K562 (cell line): ENCODE measurements around the gene RTL10. TPM values are rescaled to one million over a fixed set of nuclear protein-coding genes. Genes with fewer than 3 reads are reported as not detected.

ENCODE experiments used
- ATAC-seq: fragments of 200-7000 bp; cut with Tn5 transposase; 3 replicates; pipeline ENCODE4 v1.9.1; 2020; ENCODE audit warnings: moderate library complexity
- BruUV-seq: library from RNA; stranded (reverse); fragments of 400-500 nt; replicated peaks from 2 replicates; lab custom pipeline; 2021; lab: Mats Ljungman, UMichigan
- CTCF ChIA-PET: fragments of 300-600 bp; formaldehyde crosslinking; extraction: SDS; loops from one replicate; lab custom pipeline; 2021; ENCODE audit warnings: low intra/inter-chr PET ratio; lab: Yijun Ruan, JAX
- POLR2A ChIA-PET: fragments of 300-600, 350-650 bp; sonication (Branson Sonifier 250); formaldehyde crosslinking; extraction: SDS; loops from one replicate; lab custom pipeline; 2021; ENCODE audit warnings: antibody characterized with exemption, inconsistent platforms; lab: Yijun Ruan, JAX
- DNase-seq, 4 experiments: peaks; one replicate each; pipeline versions ENCODE4 v3.0.0 to v3.0.0-alpha.2; 2011 to 2018; ENCODE audit warnings: low spot score in 3 of 4, mixed read lengths in 3 of 4; ENCODE audit errors: extremely low read depth in 1 of 4
- FAIRE-seq: peaks from 2 replicates; lab custom pipeline; 2011; peaks lifted over from hg19 to GRCh38; lab: Jason Lieb, UNC
- H2AFZ ChIP-seq: 2 replicates; pipeline ENCODE4 v1.6.0; 2011; ENCODE audit warnings: low read depth, low read length, control low read depth, inconsistent platforms
- H3K27ac ChIP-seq: fragments of 200-600 bp; 3 replicates; pipeline ENCODE4 v1.8.0; 2011; ENCODE audit warnings: low read depth, mild to moderate bottlenecking, control low read depth, inconsistent platforms, low read length, moderate library complexity, mixed read lengths; ENCODE audit errors: extremely low read depth
- H3K27me3 ChIP-seq, 2 experiments: fragments of 300-600 bp in 1 of 2; 2 replicates in 1 of 2; 3 replicates in 1 of 2; pipeline versions ENCODE4 v1.6.0 to v1.8.0; 2011; ENCODE audit warnings: inconsistent platforms in 2 of 2, low read length in 2 of 2, mild to moderate bottlenecking in 1 of 2, mixed read lengths in 1 of 2, moderate library complexity in 1 of 2; ENCODE audit not compliant: control insufficient read depth in 2 of 2, insufficient read depth in 2 of 2
- H3K36me3 ChIP-seq: fragments of 300-600 bp; 3 replicates; pipeline ENCODE4 v1.8.0; 2011; ENCODE audit warnings: mild to moderate bottlenecking, low read length, inconsistent platforms; ENCODE audit not compliant: control insufficient read depth, insufficient read depth
- H3K4me1 ChIP-seq, 2 experiments: fragments of 200-600 bp in 1 of 2; replicated peaks in 1 of 2; 2 replicates in 1 of 2; 3 replicates in 1 of 2; pipeline versions ENCODE4 v1.5.1 to v1.8.0; 2011; ENCODE audit warnings: inconsistent platforms in 2 of 2, low read length in 2 of 2, mild to moderate bottlenecking in 1 of 2, mixed read lengths in 1 of 2, moderate library complexity in 1 of 2; ENCODE audit not compliant: control insufficient read depth in 2 of 2, insufficient read depth in 2 of 2
- H3K4me2 ChIP-seq: 2 replicates; pipeline ENCODE4 v1.6.1; 2011; ENCODE audit warnings: low read length, control low read depth, inconsistent platforms, mixed read lengths; ENCODE audit not compliant: insufficient read depth
- H3K4me3 ChIP-seq: fragments of 200-600 bp; sonication (generic), shearing (Covaris generic); 2 replicates; pipeline ENCODE4 v1.5.1; 2016; ENCODE audit warnings: control low read depth, inconsistent platforms
- H3K79me2 ChIP-seq: fragments of 200-600 bp; 3 replicates; pipeline ENCODE4 v1.8.0; 2011; ENCODE audit warnings: low read length, inconsistent platforms; ENCODE audit not compliant: control insufficient read depth, insufficient read depth
- H3K9ac ChIP-seq, 2 experiments: 2 replicates each; pipeline versions ENCODE4 v1.6.0 to v1.6.1; 2011; ENCODE audit warnings: low read depth in 2 of 2, low read length in 2 of 2, control low read depth in 1 of 2, inconsistent platforms in 1 of 2, mild to moderate bottlenecking in 1 of 2, mixed read lengths in 1 of 2; ENCODE audit not compliant: insufficient read depth in 1 of 2
- H3K9me1 ChIP-seq: one replicate; pipeline ENCODE4 v1.6.0; 2011; ENCODE audit warnings: inconsistent platforms, mild to moderate bottlenecking, low read length, moderate library complexity; ENCODE audit not compliant: control insufficient read depth, insufficient read depth
- H3K9me3 ChIP-seq: replicated peaks from 2 replicates; pipeline ENCODE4 v1.5.1; 2011; ENCODE audit warnings: low read depth, low read length, inconsistent platforms; ENCODE audit not compliant: control insufficient read depth, insufficient read depth
- H4K20me1 ChIP-seq: replicated peaks from 2 replicates; pipeline ENCODE4 v1.6.1; 2011; ENCODE audit warnings: low read length, inconsistent platforms, mixed read lengths; ENCODE audit not compliant: control insufficient read depth, insufficient read depth
- HMGXB4 ChIP-seq: sonication (generic); formaldehyde crosslinking; IDR thresholded peaks from 2 replicates; pipeline ENCODE4 v1.8.1; 2023; ENCODE audit warnings: mild to moderate bottlenecking, missing genetic modification reagents
- HOMEZ ChIP-seq: fragments of 250-450 bp; sonication (Bioruptor Pico); IDR thresholded peaks from 2 replicates; pipeline ENCODE4 v1.4.0; 2020; ENCODE audit warnings: mild to moderate bottlenecking, moderate library complexity
- KDM5B ChIP-seq: fragments of 200-600 bp; sonication (generic); IDR thresholded peaks from 2 replicates; pipeline ENCODE4 v1.6.1; 2012; ENCODE audit warnings: low read depth, mild to moderate bottlenecking, moderate library complexity, low read length, control low read depth, inconsistent platforms; ENCODE audit not compliant: insufficient replicate concordance
- MIER1 ChIP-seq: fragments of 450-650 bp; IDR thresholded peaks from 2 replicates; pipeline ENCODE4 v1.6.1; 2016; ENCODE audit warnings: antibody characterized with exemption, mild to moderate bottlenecking, low read depth
- POLR2G ChIP-seq: fragments of 200-400 bp; formaldehyde crosslinking; IDR thresholded peaks from 2 replicates; pipeline ENCODE4 v1.6.1; 2017; ENCODE audit warnings: low read depth, mild to moderate bottlenecking, antibody characterized with exemption, low read length, moderate library complexity
- SETDB1 ChIP-seq: IDR thresholded peaks from one replicate; pipeline ENCODE4 v1.6.1; 2012; ENCODE audit warnings: low read length, control low read depth, inconsistent platforms
- ZNF764 ChIP-seq: fragments of 250-450 bp; sonication (Bioruptor Pico); IDR thresholded peaks from 2 replicates; pipeline ENCODE4 v1.4.0; 2020; ENCODE audit warnings: low read depth, mild to moderate bottlenecking, moderate library complexity
- WGBS: fragments of 100-300 bp; shearing (Covaris generic); methylation state at CpG from one replicate; pipeline ENCODE4 v1.1.6; 2016; ENCODE audit warnings: low coverage, mixed read lengths; ENCODE audit not compliant: insufficient coverage; ENCODE audit errors: missing lambda C conversion rate; 5-methylcytosine and 5-hydroxymethylcytosine counted together
- in situ Hi-C: fragments of 300-500 bp; cut with MboI; formaldehyde crosslinking; loops from 4 replicates; pipeline ENCODE4 v1.15.0; 2018; ENCODE audit warnings: inconsistent platforms, mixed read lengths
- intact Hi-C: fragments of 100-400 bp; cut with micrococcal nuclease; formaldehyde crosslinking; loops from 2 replicates; pipeline ENCODE4 v1.14.2; 2022
- polyA plus RNA-seq, 8 experiments: library from polyadenylated mRNA; depleted of rRNA in 4 of 8; stranded (reverse) in 5 of 8; unstranded in 3 of 8; fragments of >200 nt; fragmentation: Nextera tagmentation in 2 of 8; fragmentation: Illumina TruSeq in 1 of 8; extraction: Ambion mirVana in 2 of 8; extraction: Trizol in 1 of 8; gene quantifications; 2 replicates each; pipeline versions ENCODE4 v1.2.1 to v1.2.3, GENCODE V29; 2011 to 2014; ENCODE audit warnings: inconsistent platforms in 1 of 8, missing spikeins in 1 of 8
- total RNA-seq, 7 experiments: library from RNA; depleted of rRNA in 6 of 7; stranded (reverse); fragments of >200 nt in 6 of 7; fragmentation: Illumina TruSeq in 2 of 7; extraction: Trizol in 2 of 7; gene quantifications; 2 replicates each; pipeline versions ENCODE4 v1.2.1 to v1.2.3, GENCODE V29; 2011 to 2021; ENCODE audit warnings: low replicate concordance in 1 of 7
- TF ChIP-seq, protein P1 (sequence below): sonication (generic); formaldehyde crosslinking; IDR thresholded peaks from 2 replicates; pipeline ENCODE4 v1.8.1; 2023; ENCODE audit warnings: mild to moderate bottlenecking, missing genetic modification reagents
- TF ChIP-seq, protein P2 (sequence below): fragments of 150-350 bp; IDR thresholded peaks from 2 replicates; pipeline ENCODE4 v1.6.1; 2014; ENCODE audit warnings: low read depth, mild to moderate bottlenecking, low read length, borderline replicate concordance

The RTL10 gene
- total and polyA plus RNA-seq, 9 of the 15 experiments (the other 6 are each of a cell fraction or from before 2014, with no cell fraction given) = 19.8 to 75.5 (median 32.5) TPM

- WGBS = 77% methylated on average over 20 of the region's 20 CpGs
- Histone ChIP-seq H3K36me3 (0 out of 3 replicates have a peak, but pooled peaks cover 3% of the 10 kb centered on the region), H3K4me2 (no peak overlapping the region), H3K4me3 (no peak overlapping the region), H3K27ac (no peak overlapping the region), H3K9me3 (no peaks in the 10 kb centered on the region), H3K9me1 (no peaks in the 10 kb centered on the region), H2AFZ (no peak overlapping the region), H3K9ac (peak overlapping the region in 1 of 2 experiments; percentile 57; a peak in 2 of 4 replicates), H3K4me1 (peaks cover 13 to 66% of the 10 kb centered on the region in 2 experiments), H3K79me2 (no peaks in the 10 kb centered on the region), H3K27me3 (no peaks in the 10 kb centered on the region), H4K20me1 (peaks cover 29% of the 10 kb centered on the region)
- DNase-seq (no peak), ATAC-seq (no peak), FAIRE-seq (no peak)
- in situ Hi-C loops = no loop called here
- POLR2A ChIA-PET = interaction anchor here (0.6 to 5.7 kb wide), 23 partner anchors 9 to 633 kb away, joined by 3 to 43 read pairs (median 4); partner anchors contain the start of genes GNB1L and RTL10
- intact Hi-C loops = loop anchor here (2.0 kb wide), 1 partner anchor 21 kb away; no protein-coding TSS in a partner anchor
- BruUV-seq = no TSS peak
- CTCF ChIA-PET = no interaction called here
- TF ChIP-seq MIER1 (no peak), HMGXB4 (peak; percentile 33; the same call in 1 of the 2 replicates), HOMEZ (no peak), SETDB1 (peak; percentile 22), KDM5B (peak; percentile 43), POLR2G (peak; percentile 28; the same call in 1 of the 2 replicates), ZNF764 (CRISPR knock-in tag) (peak; percentile 7; the same call in 1 of the 2 replicates)
- TF ChIP-seq, protein P1, sequence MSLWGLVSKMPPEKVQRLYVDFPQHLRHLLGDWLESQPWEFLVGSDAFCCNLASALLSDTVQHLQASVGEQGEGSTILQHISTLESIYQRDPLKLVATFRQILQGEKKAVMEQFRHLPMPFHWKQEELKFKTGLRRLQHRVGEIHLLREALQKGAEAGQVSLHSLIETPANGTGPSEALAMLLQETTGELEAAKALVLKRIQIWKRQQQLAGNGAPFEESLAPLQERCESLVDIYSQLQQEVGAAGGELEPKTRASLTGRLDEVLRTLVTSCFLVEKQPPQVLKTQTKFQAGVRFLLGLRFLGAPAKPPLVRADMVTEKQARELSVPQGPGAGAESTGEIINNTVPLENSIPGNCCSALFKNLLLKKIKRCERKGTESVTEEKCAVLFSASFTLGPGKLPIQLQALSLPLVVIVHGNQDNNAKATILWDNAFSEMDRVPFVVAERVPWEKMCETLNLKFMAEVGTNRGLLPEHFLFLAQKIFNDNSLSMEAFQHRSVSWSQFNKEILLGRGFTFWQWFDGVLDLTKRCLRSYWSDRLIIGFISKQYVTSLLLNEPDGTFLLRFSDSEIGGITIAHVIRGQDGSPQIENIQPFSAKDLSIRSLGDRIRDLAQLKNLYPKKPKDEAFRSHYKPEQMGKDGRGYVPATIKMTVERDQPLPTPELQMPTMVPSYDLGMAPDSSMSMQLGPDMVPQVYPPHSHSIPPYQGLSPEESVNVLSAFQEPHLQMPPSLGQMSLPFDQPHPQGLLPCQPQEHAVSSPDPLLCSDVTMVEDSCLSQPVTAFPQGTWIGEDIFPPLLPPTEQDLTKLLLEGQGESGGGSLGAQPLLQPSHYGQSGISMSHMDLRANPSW (CRISPR knock-in tag) = peak; percentile 50; the same call in 1 of the 2 replicates
- TF ChIP-seq, protein P2, sequence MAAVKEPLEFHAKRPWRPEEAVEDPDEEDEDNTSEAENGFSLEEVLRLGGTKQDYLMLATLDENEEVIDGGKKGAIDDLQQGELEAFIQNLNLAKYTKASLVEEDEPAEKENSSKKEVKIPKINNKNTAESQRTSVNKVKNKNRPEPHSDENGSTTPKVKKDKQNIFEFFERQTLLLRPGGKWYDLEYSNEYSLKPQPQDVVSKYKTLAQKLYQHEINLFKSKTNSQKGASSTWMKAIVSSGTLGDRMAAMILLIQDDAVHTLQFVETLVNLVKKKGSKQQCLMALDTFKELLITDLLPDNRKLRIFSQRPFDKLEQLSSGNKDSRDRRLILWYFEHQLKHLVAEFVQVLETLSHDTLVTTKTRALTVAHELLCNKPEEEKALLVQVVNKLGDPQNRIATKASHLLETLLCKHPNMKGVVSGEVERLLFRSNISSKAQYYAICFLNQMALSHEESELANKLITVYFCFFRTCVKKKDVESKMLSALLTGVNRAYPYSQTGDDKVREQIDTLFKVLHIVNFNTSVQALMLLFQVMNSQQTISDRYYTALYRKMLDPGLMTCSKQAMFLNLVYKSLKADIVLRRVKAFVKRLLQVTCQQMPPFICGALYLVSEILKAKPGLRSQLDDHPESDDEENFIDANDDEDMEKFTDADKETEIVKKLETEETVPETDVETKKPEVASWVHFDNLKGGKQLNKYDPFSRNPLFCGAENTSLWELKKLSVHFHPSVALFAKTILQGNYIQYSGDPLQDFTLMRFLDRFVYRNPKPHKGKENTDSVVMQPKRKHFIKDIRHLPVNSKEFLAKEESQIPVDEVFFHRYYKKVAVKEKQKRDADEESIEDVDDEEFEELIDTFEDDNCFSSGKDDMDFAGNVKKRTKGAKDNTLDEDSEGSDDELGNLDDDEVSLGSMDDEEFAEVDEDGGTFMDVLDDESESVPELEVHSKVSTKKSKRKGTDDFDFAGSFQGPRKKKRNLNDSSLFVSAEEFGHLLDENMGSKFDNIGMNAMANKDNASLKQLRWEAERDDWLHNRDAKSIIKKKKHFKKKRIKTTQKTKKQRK = no peak
Measured at GRCh38 chr22:19807914-19808872, 46.5 kb downstream of the RTL10 start.
